ENCODE results near the gene GRAP.

DNA sequence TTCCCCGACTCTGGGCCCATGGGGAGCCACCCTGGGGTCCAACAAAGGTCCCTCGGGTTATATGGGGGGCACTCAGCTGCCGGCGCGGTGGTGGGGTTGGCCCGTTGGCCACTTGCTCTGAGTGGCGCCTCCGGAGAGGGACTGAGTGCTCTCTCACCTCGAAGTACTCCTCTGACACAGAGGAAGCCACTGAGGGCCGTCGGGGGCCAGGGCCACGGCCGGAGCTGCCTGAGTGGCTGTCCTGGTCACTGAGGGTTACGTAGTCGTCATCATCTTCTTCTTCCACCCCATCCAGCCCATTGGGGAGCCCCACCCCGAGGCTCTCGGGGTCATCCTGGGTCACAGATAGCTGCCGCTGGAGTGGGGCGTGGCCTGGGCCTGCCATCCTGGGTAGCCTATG lies 69.1 kb downstream of the GRAP start:
- no peak for TF ChIP-seq POLR2A (IDR thresholded peaks at IDR 0.05)
- TF ChIP-seq POLR2AphosphoS5 (IDR thresholded peaks at IDR 0.05) = no peak

All from prostate gland (tissue), 1 donor.